Activated CD8-positive, alpha-beta T cell treated with anti-CD3 and anti-CD28 coated beads for 36 hours (primary cell): ENCODE results near the gene EIF4EBP2. TPM values are rescaled to one million over a fixed set of nuclear protein-coding genes. Genes with fewer than 3 reads are reported as not detected.

Experiments
- ATAC-seq: fragments of 200-7000 bp; cut with Tn5 transposase; one replicate; pipeline ENCODE4 v1.10.0; 2021; ENCODE audit warnings: mild to moderate bottlenecking, moderate library complexity
- CTCF ChIA-PET: fragments of 350-600 bp; sonication (Branson Sonifier 250); formaldehyde crosslinking; loops from one replicate; lab custom pipeline; 2021; ENCODE audit warnings: antibody characterized with exemption; lab: Charles Lee
- POLR2A ChIA-PET: fragments of 350-600 bp; sonication (Branson Sonifier 250); formaldehyde crosslinking; loops from one replicate; lab custom pipeline; 2021; ENCODE audit warnings: antibody characterized with exemption; lab: Charles Lee
- DNase-seq: peaks from one replicate; pipeline ENCODE4 v3.0.0-alpha.2; 2020
- H3K27ac Mint-ChIP-seq: one replicate; pipeline ENCODE4 v1.8.0; 2021; ENCODE audit warnings: mild to moderate bottlenecking, mixed read lengths
- H3K27me3 Mint-ChIP-seq: one replicate; pipeline ENCODE4 v1.8.0; 2021; ENCODE audit warnings: mixed read lengths
- H3K36me3 Mint-ChIP-seq: one replicate; pipeline ENCODE4 v1.8.0; 2021; ENCODE audit warnings: low read depth, mixed read lengths
- H3K4me1 Mint-ChIP-seq: one replicate; pipeline ENCODE4 v1.8.0; 2021; ENCODE audit warnings: low read depth, mixed read lengths
- H3K4me3 Mint-ChIP-seq: one replicate; pipeline ENCODE4 v1.8.0; 2021; ENCODE audit warnings: mild to moderate bottlenecking, moderate library complexity, mixed read lengths
- H3K9me3 Mint-ChIP-seq: one replicate; pipeline ENCODE4 v1.8.0; 2021; ENCODE audit warnings: mixed read lengths
- intact Hi-C: fragments of 100-400 bp; cut with micrococcal nuclease; formaldehyde crosslinking; loops from one replicate; pipeline ENCODE4 v1.10.0; 2022
- total RNA-seq, 2 experiments: library from RNA; stranded (reverse); gene quantifications; one replicate each; pipeline ENCODE4 v1.2.3, GENCODE V29; 2021
- TF ChIP-seq, protein P1 (sequence below): fragments of 200-600 bp; IDR thresholded peaks from one replicate; pipeline ENCODE4 v1.8.0; 2022; ENCODE audit warnings: antibody characterized with exemption, mild to moderate bottlenecking

Gene EIF4EBP2
- total RNA-seq, 2 experiments from 2014 or later = 23.5 to 24.0 TPM

- Mint-ChIP-seq H3K27ac (no peak overlapping the region), H3K4me1 (peaks cover 4% of the 10 kb centered on the region), H3K9me3 (no peaks in the 10 kb centered on the region), H3K27me3 (peaks cover 32% of the 10 kb centered on the region), H3K36me3 (no peaks in the 10 kb centered on the region), H3K4me3 (no peak overlapping the region)
- ChIA-PET CTCF (interaction anchor here (0.7 to 4.1 kb wide), 38 partner anchors 9 to 417 kb away, joined by 3 to 30 read pairs (median 4); partner anchors contain the start of genes EIF4EBP2 and PALD1), POLR2A (interaction anchor here (1.2 to 1.9 kb wide), 2 partner anchors 16 to 39 kb away, joined by 3 to 8 read pairs; no protein-coding TSS in a partner anchor)
- TF ChIP-seq, protein P1, sequence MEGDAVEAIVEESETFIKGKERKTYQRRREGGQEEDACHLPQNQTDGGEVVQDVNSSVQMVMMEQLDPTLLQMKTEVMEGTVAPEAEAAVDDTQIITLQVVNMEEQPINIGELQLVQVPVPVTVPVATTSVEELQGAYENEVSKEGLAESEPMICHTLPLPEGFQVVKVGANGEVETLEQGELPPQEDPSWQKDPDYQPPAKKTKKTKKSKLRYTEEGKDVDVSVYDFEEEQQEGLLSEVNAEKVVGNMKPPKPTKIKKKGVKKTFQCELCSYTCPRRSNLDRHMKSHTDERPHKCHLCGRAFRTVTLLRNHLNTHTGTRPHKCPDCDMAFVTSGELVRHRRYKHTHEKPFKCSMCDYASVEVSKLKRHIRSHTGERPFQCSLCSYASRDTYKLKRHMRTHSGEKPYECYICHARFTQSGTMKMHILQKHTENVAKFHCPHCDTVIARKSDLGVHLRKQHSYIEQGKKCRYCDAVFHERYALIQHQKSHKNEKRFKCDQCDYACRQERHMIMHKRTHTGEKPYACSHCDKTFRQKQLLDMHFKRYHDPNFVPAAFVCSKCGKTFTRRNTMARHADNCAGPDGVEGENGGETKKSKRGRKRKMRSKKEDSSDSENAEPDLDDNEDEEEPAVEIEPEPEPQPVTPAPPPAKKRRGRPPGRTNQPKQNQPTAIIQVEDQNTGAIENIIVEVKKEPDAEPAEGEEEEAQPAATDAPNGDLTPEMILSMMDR = peak; percentile 85
- ATAC-seq (peak; percentile 75), DNase-seq (peak; percentile 69)
- intact Hi-C loops = loop anchor here (5.0 kb wide), 1 partner anchor 81 kb away; no protein-coding TSS in a partner anchor
These were observed 57.7 kb downstream of the EIF4EBP2 start for GRCh38 chr10:70461397-70462348.

- ChIA-PET POLR2A (interaction anchor here (0.8 to 1.9 kb wide), 2 partner anchors 15 to 58 kb away, joined by 3 to 8 read pairs; partner anchors contain the start of gene EIF4EBP2), CTCF (interaction anchor here (0.9 to 4.1 kb wide), 14 partner anchors 10 to 417 kb away, joined by 3 to 30 read pairs (median 10); partner anchors contain the start of gene PALD1)
- intact Hi-C loops = loop anchor here (5.0 kb wide), 1 partner anchor 80 kb away; no protein-coding TSS in a partner anchor
- Mint-ChIP-seq H3K27me3 (peaks cover 27% of the 10 kb centered on the region), H3K4me1 (peaks cover 4% of the 10 kb centered on the region), H3K4me3 (no peak overlapping the region), H3K9me3 (no peaks in the 10 kb centered on the region), H3K27ac (no peak overlapping the region), H3K36me3 (no peaks in the 10 kb centered on the region)
- TF ChIP-seq, protein P1 = no peak
- no peak for ATAC-seq
- no peak for DNase-seq
These were observed 58.5 kb downstream of the EIF4EBP2 start for GRCh38 chr10:70462349-70462984.

- ChIA-PET POLR2A (no interaction called here), CTCF (no interaction called here)
- DNase-seq = no peak
- TF ChIP-seq, protein P1 = no peak
- intact Hi-C loops = no loop called here
- Mint-ChIP-seq H3K27ac (no peak overlapping the region), H3K4me1 (no peaks in the 10 kb centered on the region), H3K36me3 (no peaks in the 10 kb centered on the region), H3K27me3 (peaks cover 8% of the 10 kb centered on the region), H3K9me3 (no peaks in the 10 kb centered on the region), H3K4me3 (no peak overlapping the region)
- no peak for ATAC-seq
These were observed 61.3 kb downstream of the EIF4EBP2 start for GRCh38 chr10:70465278-70465677.

DNA sequence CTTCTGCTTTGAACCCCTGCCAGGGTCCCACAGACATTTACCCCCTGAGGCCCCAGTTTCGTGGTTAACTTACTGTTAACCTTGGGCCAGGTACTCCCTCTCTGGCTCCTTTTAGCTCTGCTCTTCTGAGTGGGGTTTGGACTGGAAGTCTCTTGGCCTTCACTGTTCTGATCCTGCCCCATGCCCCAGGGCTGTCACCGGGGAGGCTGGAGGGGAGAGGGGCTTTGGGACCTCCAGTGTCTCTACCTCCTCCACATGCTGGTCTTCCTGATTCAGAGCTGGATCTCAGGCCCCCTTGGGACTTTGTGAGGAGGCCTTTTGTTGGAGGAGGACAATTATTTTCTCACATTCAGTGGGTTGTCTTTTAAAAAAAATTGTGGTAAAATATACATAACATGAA, 61.9 kb downstream of the EIF4EBP2 start:
- Mint-ChIP-seq H3K9me3 (no peaks in the 10 kb centered on the region), H3K36me3 (no peaks in the 10 kb centered on the region), H3K4me3 (no peak overlapping the region), H3K27me3 (peaks cover 5% of the 10 kb centered on the region), H3K4me1 (no peaks in the 10 kb centered on the region), H3K27ac (no peak overlapping the region)
- TF ChIP-seq, protein P1 = no peak
- CTCF ChIA-PET = interaction anchor here (1.1 to 1.4 kb wide), 2 partner anchors 14 to 83 kb away, joined by 3 read pairs; no protein-coding TSS in a partner anchor
- ATAC-seq (no peak), DNase-seq (no peak)
- intact Hi-C loops = no loop called here
- POLR2A ChIA-PET = no interaction called here
